Activated naive CD4-positive, alpha-beta T cell treated with anti-CD3 and anti-CD28 coated beads, Interleukin-2, amount 50 U/mL, for 24 hours (primary cell): ENCODE data around the gene SPEG.
"Not testable (repeated sequence)": the region's sequence is repeated elsewhere in the genome, so short reads cannot be mapped to it uniquely, and the experiment has no call there.

Experiments used
- H3K27ac Mint-ChIP-seq: one replicate; pipeline ENCODE4 v1.8.0; 2021; ENCODE audit warnings: mild to moderate bottlenecking, mixed read lengths
- H3K27me3 Mint-ChIP-seq: one replicate; pipeline ENCODE4 v1.8.0; 2021; ENCODE audit warnings: mixed read lengths
- H3K36me3 Mint-ChIP-seq: one replicate; pipeline ENCODE4 v1.8.0; 2021; ENCODE audit warnings: mixed read lengths
- H3K4me1 Mint-ChIP-seq: one replicate; pipeline ENCODE4 v1.8.0; 2021; ENCODE audit warnings: mixed read lengths
- H3K4me3 Mint-ChIP-seq: one replicate; pipeline ENCODE4 v1.8.0; 2021; ENCODE audit warnings: mild to moderate bottlenecking, mixed read lengths
- H3K9me3 Mint-ChIP-seq: one replicate; pipeline ENCODE4 v1.8.0; 2021; ENCODE audit warnings: mixed read lengths

Gene SPEG

GRCh38 chr2:219401606-219402005, 33.0 kb upstream of the SPEG start:
- Mint-ChIP-seq H3K4me1 (peaks cover 14% of the 10 kb centered on the region), H3K36me3 (no peaks in the 10 kb centered on the region), H3K4me3 (no peak overlapping the region), H3K9me3 (no peaks in the 10 kb centered on the region), H3K27ac (no peak overlapping the region), H3K27me3 (no peaks in the 10 kb centered on the region)

- H3K27ac Mint-ChIP-seq = no peak overlapping the region
These were observed 31.8 kb upstream of the SPEG start for GRCh38 chr2:219402665-219403515.

DNA sequence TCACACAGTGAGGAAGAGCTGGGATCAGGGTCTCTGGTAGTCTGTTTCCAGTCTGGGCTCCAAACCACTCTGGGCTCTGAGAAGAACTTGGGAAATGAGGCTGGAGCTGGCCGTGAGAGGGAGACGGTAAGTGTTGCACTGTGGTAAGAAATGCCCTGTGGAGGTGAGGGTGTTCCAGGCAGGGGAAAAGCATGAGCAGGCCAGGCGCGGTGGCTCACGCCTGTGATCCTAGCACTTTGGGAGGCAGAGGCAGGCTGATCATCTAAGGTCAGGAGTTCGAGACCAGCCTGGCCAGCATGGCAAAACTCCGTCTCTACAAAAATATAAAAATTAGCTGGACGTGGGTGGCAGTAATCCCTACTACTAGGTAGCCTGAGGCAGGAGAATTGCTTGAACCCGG, 30.8 kb upstream of the SPEG start:
- Mint-ChIP-seq H3K27ac (no peak overlapping the region), H3K27me3 (no peaks in the 10 kb centered on the region), H3K9me3 (no peaks in the 10 kb centered on the region), H3K36me3 (no peaks in the 10 kb centered on the region), H3K4me1 (no peaks in the 10 kb centered on the region), H3K4me3 (no peak overlapping the region)

More at GRCh38 chr2:219402665-219403515, 31.8 kb upstream of the SPEG start:
- no peaks in the 10 kb centered on the region for H3K36me3 Mint-ChIP-seq
- no peaks in the 10 kb centered on the region for H3K27me3 Mint-ChIP-seq
- H3K4me1 Mint-ChIP-seq = peaks cover 2% of the 10 kb centered on the region
- no peaks in the 10 kb centered on the region for H3K9me3 Mint-ChIP-seq
- H3K4me3 Mint-ChIP-seq = no peak overlapping the region

DNA sequence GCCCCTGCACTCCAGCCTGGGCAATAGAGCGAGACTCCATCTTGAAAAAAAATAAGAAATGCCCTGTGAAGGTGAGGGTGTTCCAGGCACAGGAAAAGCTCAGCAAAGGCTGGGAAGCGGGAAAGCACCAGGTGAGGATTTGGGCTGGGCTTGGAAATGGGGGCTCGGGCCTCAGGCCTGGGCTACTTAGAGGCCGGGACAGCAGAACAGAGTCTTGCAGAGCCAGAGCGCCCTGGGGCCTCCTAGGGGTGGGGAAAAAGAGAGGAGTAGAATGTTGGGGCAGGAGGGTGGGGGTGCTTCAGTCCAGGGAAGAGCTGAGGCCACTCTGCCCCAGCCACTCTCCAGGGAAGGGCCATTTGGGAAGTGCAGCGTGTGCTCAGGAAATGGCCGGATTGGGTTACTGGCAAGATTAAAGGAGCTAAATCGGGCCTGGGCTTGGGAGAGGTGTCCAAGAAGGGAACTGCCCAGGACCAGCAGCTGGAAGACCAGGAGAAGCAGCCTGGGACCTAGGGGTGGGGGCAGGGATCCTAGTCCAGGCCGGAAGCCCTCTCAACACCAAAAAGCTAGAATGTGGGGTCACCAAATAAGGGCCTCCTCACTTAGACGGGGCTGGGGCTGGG, 30.2 kb upstream of the SPEG start:
- Mint-ChIP-seq H3K27me3 (no peaks in the 10 kb centered on the region), H3K4me3 (no peak overlapping the region), H3K27ac (no peak overlapping the region)

DNA sequence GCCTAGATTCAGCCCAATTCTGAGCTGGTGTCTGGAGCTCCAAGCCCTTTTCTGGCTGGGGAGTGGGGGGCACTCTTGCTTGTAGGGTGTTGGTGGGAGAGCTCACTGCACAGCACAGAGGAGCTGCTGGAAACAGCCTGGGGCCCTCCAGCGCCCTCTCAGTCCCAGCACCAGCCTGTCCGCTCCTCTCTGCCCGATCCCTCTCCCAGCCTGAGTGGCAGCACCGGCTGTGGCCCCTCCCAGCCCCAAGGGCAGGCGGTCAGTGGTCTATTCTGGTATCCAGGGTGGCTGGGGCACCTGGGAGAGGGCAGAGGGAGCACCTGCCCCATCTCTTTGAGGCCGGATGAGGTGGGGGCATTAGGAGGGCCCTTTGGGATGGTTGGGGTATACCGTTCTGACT, 29.7 kb upstream of the SPEG start:
- no peaks in the 10 kb centered on the region for H3K36me3 Mint-ChIP-seq
- H3K27ac Mint-ChIP-seq = no peak overlapping the region
- H3K4me3 Mint-ChIP-seq = no peak overlapping the region
- no peaks in the 10 kb centered on the region for H3K9me3 Mint-ChIP-seq
- H3K27me3 Mint-ChIP-seq = no peaks in the 10 kb centered on the region
- H3K4me1 Mint-ChIP-seq = no peaks in the 10 kb centered on the region

More for the DNA sequence above, 30.2 kb upstream of the SPEG start:
- no peaks in the 10 kb centered on the region for H3K4me1 Mint-ChIP-seq
- H3K36me3 Mint-ChIP-seq = no peaks in the 10 kb centered on the region
- no peaks in the 10 kb centered on the region for H3K9me3 Mint-ChIP-seq

- Mint-ChIP-seq H3K4me3 (no peak overlapping the region), H3K36me3 (no peaks in the 10 kb centered on the region), H3K27me3 (no peaks in the 10 kb centered on the region), H3K9me3 (no peaks in the 10 kb centered on the region), H3K27ac (no peak overlapping the region), H3K4me1 (no peaks in the 10 kb centered on the region)
These were observed 29.2 kb upstream of the SPEG start for GRCh38 chr2:219405451-219405850.

- H3K27ac Mint-ChIP-seq = no peak overlapping the region
- no peaks in the 10 kb centered on the region for H3K9me3 Mint-ChIP-seq
- H3K27me3 Mint-ChIP-seq = no peaks in the 10 kb centered on the region
- H3K36me3 Mint-ChIP-seq = no peaks in the 10 kb centered on the region
- no peak overlapping the region for H3K4me3 Mint-ChIP-seq
- no peaks in the 10 kb centered on the region for H3K4me1 Mint-ChIP-seq
These were observed 28.4 kb upstream of the SPEG start for GRCh38 chr2:219405958-219406860.

- H3K4me3 Mint-ChIP-seq = no peak overlapping the region
- H3K4me1 Mint-ChIP-seq = no peaks in the 10 kb centered on the region
- H3K27ac Mint-ChIP-seq = no peak overlapping the region
- no peaks in the 10 kb centered on the region for H3K9me3 Mint-ChIP-seq
- peaks cover 1% of the 10 kb centered on the region for H3K27me3 Mint-ChIP-seq
- H3K36me3 Mint-ChIP-seq = no peaks in the 10 kb centered on the region
These were observed 27.8 kb upstream of the SPEG start for GRCh38 chr2:219406861-219407230.

GRCh38 chr2:219407343-219407742, 27.3 kb upstream of the SPEG start:
- not testable (repeated sequence) for H3K9me3 Mint-ChIP-seq, H3K4me1 Mint-ChIP-seq, H3K36me3 Mint-ChIP-seq, H3K4me3 Mint-ChIP-seq, H3K27ac Mint-ChIP-seq, H3K27me3 Mint-ChIP-seq

- Mint-ChIP-seq H3K27ac (no peak overlapping the region), H3K36me3 (peaks cover 1% of the 10 kb centered on the region), H3K4me3 (no peak overlapping the region), H3K27me3 (peaks cover 6% of the 10 kb centered on the region), H3K9me3 (no peaks in the 10 kb centered on the region), H3K4me1 (no peaks in the 10 kb centered on the region)
These were observed 26.4 kb upstream of the SPEG start for GRCh38 chr2:219408204-219408603.

- Mint-ChIP-seq H3K27me3 (peaks cover 9% of the 10 kb centered on the region), H3K9me3 (no peaks in the 10 kb centered on the region), H3K4me1 (no peaks in the 10 kb centered on the region), H3K36me3 (peaks cover 1% of the 10 kb centered on the region), H3K27ac (no peak overlapping the region), H3K4me3 (no peak overlapping the region)
These were observed 26.0 kb upstream of the SPEG start for GRCh38 chr2:219408631-219409030.

GRCh38 chr2:219409619-219410018, 25.0 kb upstream of the SPEG start:
- Mint-ChIP-seq H3K27me3 (peaks cover 13% of the 10 kb centered on the region), H3K9me3 (no peaks in the 10 kb centered on the region), H3K4me1 (no peaks in the 10 kb centered on the region), H3K36me3 (peaks cover 1% of the 10 kb centered on the region), H3K4me3 (no peak overlapping the region), H3K27ac (no peak overlapping the region)

- H3K9me3 Mint-ChIP-seq = no peaks in the 10 kb centered on the region
- H3K27ac Mint-ChIP-seq = no peak overlapping the region
- H3K27me3 Mint-ChIP-seq = peaks cover 13% of the 10 kb centered on the region
- no peak overlapping the region for H3K4me3 Mint-ChIP-seq
- peaks cover 1% of the 10 kb centered on the region for H3K36me3 Mint-ChIP-seq
- no peaks in the 10 kb centered on the region for H3K4me1 Mint-ChIP-seq
These were observed 24.3 kb upstream of the SPEG start for GRCh38 chr2:219410390-219410789.

DNA sequence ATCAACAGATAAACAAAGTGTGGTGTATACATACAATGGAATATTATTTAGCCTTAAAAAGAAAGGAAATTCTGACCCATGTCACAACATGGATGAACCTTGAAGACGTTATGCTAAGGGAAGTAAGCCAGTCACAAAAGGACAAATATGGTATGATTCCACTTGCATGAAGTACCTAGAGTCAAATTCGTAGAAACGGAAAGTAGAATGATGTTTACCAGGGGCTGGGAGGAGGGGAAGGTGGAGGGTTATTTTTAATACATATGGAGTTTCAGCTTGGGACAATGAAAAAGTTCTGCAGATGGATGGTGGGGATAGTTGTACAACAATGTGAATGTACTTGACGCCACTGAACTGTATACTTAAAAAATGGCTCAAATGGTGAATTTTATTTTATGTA, 19.8 kb upstream of the SPEG start:
- Mint-ChIP-seq H3K27me3 (peaks cover 22% of the 10 kb centered on the region), H3K9me3 (no peaks in the 10 kb centered on the region), H3K27ac (no peak overlapping the region), H3K4me3 (no peak overlapping the region), H3K4me1 (no peaks in the 10 kb centered on the region), H3K36me3 (peaks cover 1% of the 10 kb centered on the region)

GRCh38 chr2:219415580-219416234, 18.9 kb upstream of the SPEG start:
- Mint-ChIP-seq H3K27ac (no peak overlapping the region), H3K4me1 (no peaks in the 10 kb centered on the region), H3K36me3 (peaks cover 1% of the 10 kb centered on the region), H3K27me3 (peaks cover 28% of the 10 kb centered on the region), H3K9me3 (no peaks in the 10 kb centered on the region), H3K4me3 (no peak overlapping the region)
